ENCODE measurements around the gene ATXN7L1. TPM values are rescaled to one million over a fixed set of nuclear protein-coding genes. Genes with fewer than 3 reads are reported as not detected.

The ATXN7L1 gene
- total RNA-seq, 2 experiments from 2014 or later: 0.59 TPM; not detected in 1

GRCh38 chr7:105800442-105800841 is 76.0 kb downstream of the ATXN7L1 start:
- H4K20me1 ChIP-seq (ENCODE audit: insufficient read depth, low read length): no peaks in the 10 kb centered on the region
- TF ChIP-seq, protein P1, sequence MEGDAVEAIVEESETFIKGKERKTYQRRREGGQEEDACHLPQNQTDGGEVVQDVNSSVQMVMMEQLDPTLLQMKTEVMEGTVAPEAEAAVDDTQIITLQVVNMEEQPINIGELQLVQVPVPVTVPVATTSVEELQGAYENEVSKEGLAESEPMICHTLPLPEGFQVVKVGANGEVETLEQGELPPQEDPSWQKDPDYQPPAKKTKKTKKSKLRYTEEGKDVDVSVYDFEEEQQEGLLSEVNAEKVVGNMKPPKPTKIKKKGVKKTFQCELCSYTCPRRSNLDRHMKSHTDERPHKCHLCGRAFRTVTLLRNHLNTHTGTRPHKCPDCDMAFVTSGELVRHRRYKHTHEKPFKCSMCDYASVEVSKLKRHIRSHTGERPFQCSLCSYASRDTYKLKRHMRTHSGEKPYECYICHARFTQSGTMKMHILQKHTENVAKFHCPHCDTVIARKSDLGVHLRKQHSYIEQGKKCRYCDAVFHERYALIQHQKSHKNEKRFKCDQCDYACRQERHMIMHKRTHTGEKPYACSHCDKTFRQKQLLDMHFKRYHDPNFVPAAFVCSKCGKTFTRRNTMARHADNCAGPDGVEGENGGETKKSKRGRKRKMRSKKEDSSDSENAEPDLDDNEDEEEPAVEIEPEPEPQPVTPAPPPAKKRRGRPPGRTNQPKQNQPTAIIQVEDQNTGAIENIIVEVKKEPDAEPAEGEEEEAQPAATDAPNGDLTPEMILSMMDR (conservative IDR thresholded peaks at IDR 0.05; ENCODE audit: low read length): no peak
- TF ChIP-seq EZH2phosphoT487 (IDR thresholded peaks at IDR 0.05; ENCODE audit: borderline replicate concordance, low read depth, low read length): no peak
- H3K9me2 ChIP-seq (ENCODE audit: insufficient read depth, low read length): no peaks in the 10 kb centered on the region
- no TSS peak for BruUV-seq (replicated peaks)
- CTCF ChIA-PET (ENCODE audit: unreplicated experiment): no interaction called here
- no peaks in the 10 kb centered on the region for H3K9me3 ChIP-seq (ENCODE audit: low read length)
- intact Hi-C loops (cut with micrococcal nuclease; ENCODE audit: unreplicated experiment): no loop called here
- no peak overlapping the region for H3K4me3 ChIP-seq (ENCODE audit: low read depth, low read length, poor library complexity, severe bottlenecking)
- no peaks in the 10 kb centered on the region for H3K36me3 ChIP-seq (ENCODE audit: insufficient read depth, low read length)
- DNase-seq (ENCODE audit: low spot score): no peak
- POLR2A ChIA-PET: interaction anchor here (0.7 kb wide), 1 partner anchor 89 kb away, joined by 3 read pairs; no protein-coding TSS in a partner anchor
- no peak overlapping the region for H3K4me2 ChIP-seq (ENCODE audit: low read length)
- no peak overlapping the region for H2AFZ ChIP-seq (ENCODE audit: low read length)
- H3K4me1 ChIP-seq (ENCODE audit: insufficient read depth, low read length, poor library complexity, severe bottlenecking): no peaks in the 10 kb centered on the region
- H3K27ac ChIP-seq (ENCODE audit: low read depth, low read length, poor library complexity, severe bottlenecking): no peak overlapping the region
- H3K79me2 ChIP-seq (ENCODE audit: insufficient read depth, low read depth, low read length): no peaks in the 10 kb centered on the region

DNA sequence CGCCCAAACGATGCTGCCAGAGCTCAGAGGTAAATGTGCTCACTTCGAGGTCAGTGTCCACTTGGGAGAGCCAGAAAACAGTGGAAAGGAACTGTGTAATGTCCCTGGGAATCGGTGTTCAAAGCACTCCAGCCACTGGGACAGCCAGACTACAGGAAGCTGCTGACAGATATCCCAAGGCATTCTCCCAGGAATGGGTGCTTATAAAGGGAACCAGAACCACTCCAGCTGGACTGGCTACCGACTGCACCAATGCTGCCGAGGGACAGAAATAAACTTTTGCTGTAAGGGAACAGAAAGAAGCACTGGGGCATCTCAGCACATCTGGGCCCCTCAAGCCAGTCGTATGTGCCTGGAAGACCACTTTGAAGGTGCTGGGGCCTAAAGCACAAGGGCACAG is 76.7 kb downstream of the ATXN7L1 start:
- no peak overlapping the region for H3K27ac ChIP-seq (ENCODE audit: low read depth, low read length, poor library complexity, severe bottlenecking)
- no peak overlapping the region for H2AFZ ChIP-seq (ENCODE audit: low read length)
- no TSS peak for BruUV-seq (replicated peaks)
- H3K9me2 ChIP-seq (ENCODE audit: insufficient read depth, low read length): no peaks in the 10 kb centered on the region
- H3K9me3 ChIP-seq (ENCODE audit: low read length): no peaks in the 10 kb centered on the region
- POLR2A ChIA-PET: no interaction called here
- no peak for TF ChIP-seq EZH2phosphoT487 (IDR thresholded peaks at IDR 0.05; ENCODE audit: borderline replicate concordance, low read depth, low read length)
- TF ChIP-seq, protein P1 (conservative IDR thresholded peaks at IDR 0.05; ENCODE audit: low read length): no peak
- no peaks in the 10 kb centered on the region for H3K79me2 ChIP-seq (ENCODE audit: insufficient read depth, low read depth, low read length)
- CTCF ChIA-PET (ENCODE audit: unreplicated experiment): no interaction called here
- intact Hi-C loops (cut with micrococcal nuclease; ENCODE audit: unreplicated experiment): no loop called here
- H3K4me3 ChIP-seq (ENCODE audit: low read depth, low read length, poor library complexity, severe bottlenecking): no peak overlapping the region
- no peaks in the 10 kb centered on the region for H4K20me1 ChIP-seq (ENCODE audit: insufficient read depth, low read length)
- no peak overlapping the region for H3K4me2 ChIP-seq (ENCODE audit: low read length)
- H3K4me1 ChIP-seq (ENCODE audit: insufficient read depth, low read length, poor library complexity, severe bottlenecking): no peaks in the 10 kb centered on the region
- no peak for DNase-seq (ENCODE audit: low spot score)
- no peaks in the 10 kb centered on the region for H3K36me3 ChIP-seq (ENCODE audit: insufficient read depth, low read length)

GRCh38 chr7:105799006-105799405 is 77.4 kb downstream of the ATXN7L1 start:
- no peak overlapping the region for H3K4me2 ChIP-seq (ENCODE audit: low read length)
- H3K9me3 ChIP-seq (ENCODE audit: low read length): no peaks in the 10 kb centered on the region
- H3K9me2 ChIP-seq (ENCODE audit: insufficient read depth, low read length): no peaks in the 10 kb centered on the region
- BruUV-seq (replicated peaks): no TSS peak
- no peak for DNase-seq (ENCODE audit: low spot score)
- POLR2A ChIA-PET: interaction anchor here (0.8 kb wide), 1 partner anchor 46 kb away, joined by 3 read pairs; no protein-coding TSS in a partner anchor
- CTCF ChIA-PET (ENCODE audit: unreplicated experiment): no interaction called here
- no peak overlapping the region for H2AFZ ChIP-seq (ENCODE audit: low read length)
- no peak overlapping the region for H3K27ac ChIP-seq (ENCODE audit: low read depth, low read length, poor library complexity, severe bottlenecking)
- H4K20me1 ChIP-seq (ENCODE audit: insufficient read depth, low read length): no peaks in the 10 kb centered on the region
- intact Hi-C loops (cut with micrococcal nuclease; ENCODE audit: unreplicated experiment): no loop called here
- no peak overlapping the region for H3K4me3 ChIP-seq (ENCODE audit: low read depth, low read length, poor library complexity, severe bottlenecking)
- TF ChIP-seq EZH2phosphoT487 (IDR thresholded peaks at IDR 0.05; ENCODE audit: borderline replicate concordance, low read depth, low read length): no peak
- TF ChIP-seq, protein P1 (conservative IDR thresholded peaks at IDR 0.05; ENCODE audit: low read length): no peak
- no peaks in the 10 kb centered on the region for H3K36me3 ChIP-seq (ENCODE audit: insufficient read depth, low read length)
- no peaks in the 10 kb centered on the region for H3K79me2 ChIP-seq (ENCODE audit: insufficient read depth, low read depth, low read length)
- no peaks in the 10 kb centered on the region for H3K4me1 ChIP-seq (ENCODE audit: insufficient read depth, low read length, poor library complexity, severe bottlenecking)

Measured in OCI-LY7 (cell line).